Effector CD4-positive, alpha-beta T cell (primary cell): ENCODE data around the gene SERPINF2.
"Not testable (repeated sequence)": the region's sequence is repeated elsewhere in the genome, so short reads cannot be mapped to it uniquely, and the experiment has no call there.

ENCODE experiments used
- DNase-seq: peaks from one replicate; pipeline ENCODE4 v3.0.0-alpha.2; 2020

SERPINF2 gene

GRCh38 chr17:1764705-1765104 lies 22.0 kb downstream of the SERPINF2 start:
- DNase-seq = not testable (repeated sequence)

GRCh38 chr17:1765576-1765975 lies 22.9 kb downstream of the SERPINF2 start:
- no peak for DNase-seq

- DNase-seq = no peak
These were observed 23.9 kb downstream of the SERPINF2 start for GRCh38 chr17:1766382-1767135.

GRCh38 chr17:1767358-1767757 lies 24.7 kb downstream of the SERPINF2 start:
- DNase-seq = no peak

- DNase-seq = no peak
These were observed 27.3 kb downstream of the SERPINF2 start for GRCh38 chr17:1769822-1770477.

GRCh38 chr17:1773000-1773695 lies 30.5 kb downstream of the SERPINF2 start:
- not testable (repeated sequence) for DNase-seq

GRCh38 chr17:1773696-1774181 lies 31.1 kb downstream of the SERPINF2 start:
- no peak for DNase-seq

GRCh38 chr17:1774390-1775176 lies 31.9 kb downstream of the SERPINF2 start:
- DNase-seq = no peak

GRCh38 chr17:1776328-1776727 lies 33.7 kb downstream of the SERPINF2 start:
- no peak for DNase-seq

- DNase-seq = no peak
These were observed 34.2 kb downstream of the SERPINF2 start for GRCh38 chr17:1776857-1777256.

GRCh38 chr17:1779571-1780131 lies 37.0 kb downstream of the SERPINF2 start:
- DNase-seq = no peak

- no peak for DNase-seq
These were observed 39.5 kb downstream of the SERPINF2 start for GRCh38 chr17:1782171-1782567.

GRCh38 chr17:1783271-1783670 lies 40.6 kb downstream of the SERPINF2 start:
- no peak for DNase-seq

- DNase-seq = no peak
These were observed 41.4 kb downstream of the SERPINF2 start for GRCh38 chr17:1783834-1784611.

- no peak for DNase-seq
These were observed 43.3 kb downstream of the SERPINF2 start for GRCh38 chr17:1785930-1786329.

- no peak for DNase-seq
These were observed 44.0 kb downstream of the SERPINF2 start for GRCh38 chr17:1786708-1787107.

GRCh38 chr17:1787301-1787902 lies 44.7 kb downstream of the SERPINF2 start:
- DNase-seq = no peak

GRCh38 chr17:1789936-1790335 lies 47.3 kb downstream of the SERPINF2 start:
- no peak for DNase-seq

- no peak for DNase-seq
These were observed 50.1 kb downstream of the SERPINF2 start for GRCh38 chr17:1792495-1793446.

GRCh38 chr17:1793447-1793806 lies 50.8 kb downstream of the SERPINF2 start:
- no peak for DNase-seq
